ENCODE data around the gene TBC1D22B. TPM values are rescaled to one million over a fixed set of nuclear protein-coding genes. Genes with fewer than 3 reads are reported as not detected.

TBC1D22B gene
- total and polyA plus RNA-seq, 2 of the 13 experiments (the other 11 are each of a cell fraction or from before 2014, with no cell fraction given) = 9.7 to 12.9 TPM

DNA sequence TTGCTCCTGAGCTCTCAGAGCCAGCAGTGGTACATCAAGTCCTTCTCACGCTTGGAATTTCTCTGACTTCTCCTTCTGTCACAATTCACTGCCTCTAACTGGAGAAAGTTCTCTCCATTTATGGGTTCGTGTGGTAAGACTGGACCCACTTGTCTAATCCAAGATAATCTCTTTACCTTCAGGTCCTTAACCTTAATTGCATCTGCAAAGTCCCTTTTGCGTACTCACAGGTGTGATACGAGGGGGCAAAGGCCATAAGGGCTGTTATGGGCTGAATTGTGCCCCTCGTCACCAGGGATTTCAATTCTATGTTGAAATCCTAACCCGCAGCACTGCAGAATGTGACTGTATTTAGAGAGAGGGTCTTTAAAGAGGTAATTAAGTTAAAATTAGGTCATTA lies 27.5 kb upstream of the TBC1D22B start (continued):
- no peak for TF ChIP-seq KIAA2018 (CRISPR knock-in tag; IDR thresholded peaks at IDR 0.05; ENCODE audit: borderline replicate concordance)
- no peak for TF ChIP-seq NCOR1 (IDR thresholded peaks at IDR 0.05; ENCODE audit: borderline replicate concordance, low read length)
- TF ChIP-seq, protein P1, sequence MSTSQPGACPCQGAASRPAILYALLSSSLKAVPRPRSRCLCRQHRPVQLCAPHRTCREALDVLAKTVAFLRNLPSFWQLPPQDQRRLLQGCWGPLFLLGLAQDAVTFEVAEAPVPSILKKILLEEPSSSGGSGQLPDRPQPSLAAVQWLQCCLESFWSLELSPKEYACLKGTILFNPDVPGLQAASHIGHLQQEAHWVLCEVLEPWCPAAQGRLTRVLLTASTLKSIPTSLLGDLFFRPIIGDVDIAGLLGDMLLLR (CRISPR knock-in tag; IDR thresholded peaks at IDR 0.05) = no peak

Measured in HepG2 (cell line).